C4-2B (cell line): ENCODE data around the gene RNF13.
"Not testable (repeated sequence)": the region's sequence is repeated elsewhere in the genome, so short reads cannot be mapped to it uniquely, and the experiment has no call there.

Source experiments
- H3K27ac ChIP-seq: fragments of 450-650 bp; 2 replicates; pipeline ENCODE4 v1.5.1; 2017
- CTCF ChIP-seq: fragments of 450-650 bp; conservative IDR thresholded peaks from 2 replicates; pipeline ENCODE4 v1.5.1; 2017; ENCODE audit warnings: mild to moderate bottlenecking
- ZFX ChIP-seq: fragments of 450-650 bp; IDR thresholded peaks from 2 replicates; pipeline ENCODE4 v1.6.1; 2017

The RNF13 gene

GRCh38 chr3:149830902-149831301 lies 17.9 kb downstream of the RNF13 start:
- H3K27ac ChIP-seq = no peak overlapping the region
- TF ChIP-seq CTCF = no peak
- no peak for TF ChIP-seq ZFX

GRCh38 chr3:149831321-149831720 lies 18.3 kb downstream of the RNF13 start:
- TF ChIP-seq ZFX (no peak), CTCF (no peak)
- H3K27ac ChIP-seq = no peak overlapping the region

- TF ChIP-seq CTCF (no peak), ZFX (no peak)
Measured at GRCh38 chr3:149832086-149832485, 19.1 kb downstream of the RNF13 start.

GRCh38 chr3:149833241-149833640 lies 20.2 kb downstream of the RNF13 start:
- TF ChIP-seq ZFX (no peak), CTCF (no peak)

More at GRCh38 chr3:149832086-149832485, 19.1 kb downstream of the RNF13 start:
- no peak overlapping the region for H3K27ac ChIP-seq

GRCh38 chr3:149838491-149838890 lies 25.5 kb downstream of the RNF13 start:
- H3K27ac ChIP-seq = not testable (repeated sequence)

More at GRCh38 chr3:149833241-149833640, 20.2 kb downstream of the RNF13 start:
- H3K27ac ChIP-seq = no peak overlapping the region

- H3K27ac ChIP-seq = not testable (repeated sequence)
Measured at GRCh38 chr3:149839469-149839868, 26.5 kb downstream of the RNF13 start.

- H3K27ac ChIP-seq = no peak overlapping the region
- TF ChIP-seq CTCF = no peak
- TF ChIP-seq ZFX = no peak
Measured at GRCh38 chr3:149839896-149840295, 26.9 kb downstream of the RNF13 start.

GRCh38 chr3:149843502-149843901 lies 30.5 kb downstream of the RNF13 start:
- TF ChIP-seq CTCF (no peak), ZFX (no peak)

GRCh38 chr3:149844091-149844490 lies 31.1 kb downstream of the RNF13 start:
- no peak for TF ChIP-seq ZFX
- no peak for TF ChIP-seq CTCF
- H3K27ac ChIP-seq = no peak overlapping the region

More at GRCh38 chr3:149843502-149843901, 30.5 kb downstream of the RNF13 start:
- H3K27ac ChIP-seq = no peak overlapping the region
